IPS DF 6.9 (cell line): ENCODE results near the gene SIGLEC8.
"Not testable (repeated sequence)": the region's sequence is repeated elsewhere in the genome, so short reads cannot be mapped to it uniquely, and the experiment has no call there.

ENCODE experiments used
- DNase-seq: peaks from one replicate; pipeline ENCODE4 v3.0.0-alpha.2; 2013; ENCODE audit warnings: low read depth, low spot score
- H3K27ac ChIP-seq: one replicate; pipeline ENCODE4 v1.5.1; 2013; ENCODE audit warnings: low read length, control low read depth
- H3K27me3 ChIP-seq: 2 replicates; pipeline ENCODE4 v1.6.1; 2013; ENCODE audit warnings: mild to moderate bottlenecking, low read length; ENCODE audit not compliant: control insufficient read depth, insufficient read depth
- H3K36me3 ChIP-seq: 2 replicates; pipeline ENCODE4 v1.6.1; 2013; ENCODE audit warnings: low read length; ENCODE audit not compliant: control insufficient read depth, insufficient read depth
- H3K4me1 ChIP-seq: 2 replicates; pipeline ENCODE4 v1.6.1; 2013; ENCODE audit warnings: low read length; ENCODE audit not compliant: control insufficient read depth, insufficient read depth
- H3K4me3 ChIP-seq: 2 replicates; pipeline ENCODE4 v1.5.1; 2013; ENCODE audit warnings: mild to moderate bottlenecking, low read length
- H3K9me3 ChIP-seq: 2 replicates; pipeline ENCODE4 v1.6.1; 2013; ENCODE audit warnings: low read length, inconsistent platforms; ENCODE audit not compliant: control insufficient read depth, insufficient read depth
- WGBS: extraction: QIAGEN DNeasy Blood & Tissue Kit; methylation state at CpG from one replicate; pipeline ENCODE4 v1.1.7; 2013; ENCODE audit warnings: mixed read lengths, missing lambda C conversion rate; ENCODE audit not compliant: insufficient read length, insufficient coverage; 5-methylcytosine and 5-hydroxymethylcytosine counted together

SIGLEC8 gene

GRCh38 chr19:51473009-51473707 lies 14.9 kb upstream of the SIGLEC8 start:
- Histone ChIP-seq H3K4me3 (no peak overlapping the region), H3K9me3 (no peaks in the 10 kb centered on the region), H3K27me3 (no peaks in the 10 kb centered on the region), H3K36me3 (no peaks in the 10 kb centered on the region), H3K4me1 (no peaks in the 10 kb centered on the region), H3K27ac (no peak overlapping the region)
- DNase-seq, result peak; percentile 61
- WGBS, result no CpG with 5 or more reads among the region's 7 CpGs

DNA sequence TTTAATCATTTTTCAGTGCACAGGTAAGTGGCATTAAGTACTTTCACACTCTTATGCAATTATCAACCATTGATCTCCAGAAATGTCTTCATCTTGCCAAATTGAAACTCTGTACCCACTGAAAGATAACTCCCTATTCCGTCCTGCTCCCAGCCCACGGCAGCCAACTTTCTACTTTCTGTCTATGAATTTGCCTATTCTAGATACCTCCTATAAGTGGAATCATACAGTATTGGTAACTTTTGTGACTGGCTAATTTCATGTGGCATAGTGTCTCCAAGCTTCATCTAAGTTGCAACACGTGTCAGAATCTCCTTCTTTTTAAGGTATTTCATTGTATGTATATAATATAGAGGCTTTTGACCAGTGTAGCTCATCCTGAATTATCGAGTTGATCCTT lies 14.4 kb upstream of the SIGLEC8 start:
- Histone ChIP-seq H3K4me3 (no peak overlapping the region), H3K27me3 (no peaks in the 10 kb centered on the region), H3K36me3 (no peaks in the 10 kb centered on the region), H3K4me1 (no peaks in the 10 kb centered on the region), H3K9me3 (no peaks in the 10 kb centered on the region), H3K27ac (no peak overlapping the region)
- no peak for DNase-seq
- no CpG with 5 or more reads among the region's 4 CpGs for WGBS

DNA sequence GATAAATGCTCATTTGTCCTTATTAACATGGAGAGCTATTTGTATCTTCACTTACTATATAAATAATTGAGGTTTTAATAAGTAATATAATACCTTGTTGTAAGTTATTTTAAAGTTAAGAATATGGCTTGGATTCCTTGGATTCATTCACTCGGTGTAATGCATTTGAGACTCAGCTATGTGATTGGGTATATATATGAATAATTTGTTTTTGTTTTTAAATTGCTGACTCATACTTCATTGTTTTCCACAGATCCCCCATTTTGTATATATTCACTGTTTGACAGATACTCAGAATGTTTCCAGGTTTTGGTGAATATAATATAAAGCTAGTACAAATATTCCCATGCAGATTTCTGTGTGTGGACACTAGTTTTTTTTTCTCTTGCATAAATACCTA lies 13.3 kb upstream of the SIGLEC8 start:
- Histone ChIP-seq H3K27me3 (no peaks in the 10 kb centered on the region), H3K9me3 (no peaks in the 10 kb centered on the region), H3K4me3 (no peak overlapping the region), H3K27ac (no peak overlapping the region), H3K4me1 (no peaks in the 10 kb centered on the region), H3K36me3 (no peaks in the 10 kb centered on the region)
- no peak for DNase-seq
- WGBS, result no CpG with 5 or more reads among the region's 1 CpG

GRCh38 chr19:51470966-51471365 lies 12.7 kb upstream of the SIGLEC8 start:
- DNase-seq, result no peak
- H3K4me3 ChIP-seq, result no peak overlapping the region
- H3K9me3 ChIP-seq, result no peaks in the 10 kb centered on the region
- no peaks in the 10 kb centered on the region for H3K36me3 ChIP-seq
- no peaks in the 10 kb centered on the region for H3K4me1 ChIP-seq
- WGBS, result no CpG with 5 or more reads among the region's 9 CpGs
- H3K27me3 ChIP-seq, result no peaks in the 10 kb centered on the region
- H3K27ac ChIP-seq, result no peak overlapping the region

DNA sequence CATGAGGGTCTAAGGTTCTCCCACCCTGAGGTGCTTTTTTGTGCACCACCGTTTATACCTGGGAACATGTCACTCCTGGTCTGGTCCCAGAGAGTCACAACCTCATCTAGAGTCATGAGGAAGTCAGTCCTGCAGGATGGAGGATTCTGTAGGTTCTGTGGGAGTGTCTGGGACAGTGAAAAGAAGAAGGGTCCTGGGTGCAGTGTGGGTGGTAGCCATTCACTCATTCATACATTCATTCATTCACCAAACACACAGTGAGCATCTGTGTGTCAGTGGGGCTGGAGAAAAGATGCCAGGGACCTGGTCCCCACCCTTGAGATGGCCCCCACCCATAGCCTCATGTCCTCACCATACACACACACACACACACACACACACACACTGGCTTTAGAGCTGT lies 11.4 kb upstream of the SIGLEC8 start:
- DNase-seq, result no peak
- Histone ChIP-seq H3K27ac (no peak overlapping the region), H3K36me3 (no peaks in the 10 kb centered on the region), H3K4me1 (no peaks in the 10 kb centered on the region), H3K27me3 (no peaks in the 10 kb centered on the region), H3K9me3 (no peaks in the 10 kb centered on the region), H3K4me3 (no peak overlapping the region)
- WGBS, result no CpG with 5 or more reads among the region's 1 CpG

- H3K27me3 ChIP-seq, result no peaks in the 10 kb centered on the region
- H3K36me3 ChIP-seq, result no peaks in the 10 kb centered on the region
- no peak overlapping the region for H3K4me3 ChIP-seq
- no peak overlapping the region for H3K27ac ChIP-seq
- no peak for DNase-seq
- no CpG with 5 or more reads among the region's 4 CpGs for WGBS
- no peaks in the 10 kb centered on the region for H3K4me1 ChIP-seq
- no peaks in the 10 kb centered on the region for H3K9me3 ChIP-seq
Measured at GRCh38 chr19:51469162-51469561, 10.9 kb upstream of the SIGLEC8 start.

- Histone ChIP-seq H3K4me3 (no peak overlapping the region), H3K27ac (no peak overlapping the region), H3K9me3 (no peaks in the 10 kb centered on the region), H3K27me3 (no peaks in the 10 kb centered on the region), H3K36me3 (no peaks in the 10 kb centered on the region), H3K4me1 (no peaks in the 10 kb centered on the region)
- no CpG with 5 or more reads among the region's 2 CpGs for WGBS
- DNase-seq, result no peak
Measured at GRCh38 chr19:51468545-51468920, 10.3 kb upstream of the SIGLEC8 start.

DNA sequence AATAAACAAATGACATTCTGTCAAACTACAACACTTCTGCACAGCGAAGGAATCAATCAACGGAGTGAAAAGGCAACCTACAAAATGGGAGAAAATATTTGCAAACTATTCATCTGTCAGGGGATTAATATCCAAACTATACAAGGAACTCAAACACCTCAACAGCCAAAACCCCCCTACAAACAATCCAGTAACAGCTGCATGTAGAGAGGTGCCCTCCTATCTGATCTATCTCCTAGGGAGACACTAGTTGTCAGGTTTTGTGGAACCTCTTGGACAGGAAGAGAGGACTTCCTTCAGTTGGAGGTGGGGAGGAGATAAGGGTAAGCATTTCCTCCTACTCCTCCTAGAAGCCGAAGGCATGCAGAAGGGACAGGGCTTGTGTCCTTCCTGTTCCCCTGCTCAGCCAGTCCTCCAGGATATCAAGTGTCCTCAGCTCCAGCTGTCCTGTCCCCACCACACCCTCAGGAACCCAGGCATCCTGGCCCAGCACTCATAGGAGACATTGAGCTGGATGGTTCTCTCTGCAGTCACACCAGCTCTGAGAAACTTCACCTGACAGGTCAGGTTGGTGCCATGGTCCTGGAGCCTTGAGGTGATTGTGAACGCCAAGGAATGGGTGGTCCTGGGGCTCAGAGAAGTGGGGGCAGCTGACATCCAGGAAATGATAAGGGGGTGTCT lies 9.8 kb upstream of the SIGLEC8 start:
- Histone ChIP-seq H3K36me3 (no peaks in the 10 kb centered on the region), H3K27me3 (no peaks in the 10 kb centered on the region), H3K4me3 (no peak overlapping the region), H3K9me3 (no peaks in the 10 kb centered on the region), H3K27ac (no peak overlapping the region), H3K4me1 (no peaks in the 10 kb centered on the region)
- no CpG with 5 or more reads among the region's 4 CpGs for WGBS
- no peak for DNase-seq

DNA sequence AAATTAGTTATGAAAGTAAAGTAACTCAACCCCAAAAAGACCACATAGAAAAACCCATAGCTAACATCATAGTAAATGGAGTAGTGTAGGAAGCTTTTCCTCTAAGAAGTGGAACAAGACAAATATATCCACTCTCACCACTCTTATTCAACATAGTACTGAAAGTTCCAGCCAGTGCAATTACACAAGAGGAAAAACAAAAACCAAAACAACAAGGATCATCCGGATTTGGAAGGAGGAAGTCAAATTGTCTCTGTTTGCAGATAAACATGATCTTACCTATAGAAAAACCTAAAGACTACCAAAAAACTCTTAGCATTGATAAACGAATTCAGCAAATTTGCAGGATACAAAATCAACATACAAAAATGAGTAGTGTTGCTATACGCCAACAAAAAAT lies 8.5 kb upstream of the SIGLEC8 start:
- no CpG with 5 or more reads among the region's 3 CpGs for WGBS
- Histone ChIP-seq H3K4me3 (no peak overlapping the region), H3K9me3 (no peaks in the 10 kb centered on the region), H3K36me3 (no peaks in the 10 kb centered on the region), H3K27me3 (no peaks in the 10 kb centered on the region), H3K4me1 (no peaks in the 10 kb centered on the region), H3K27ac (no peak overlapping the region)
- DNase-seq, result no peak

GRCh38 chr19:51463976-51464581 lies 5.8 kb upstream of the SIGLEC8 start:
- H3K4me1 ChIP-seq, H3K9me3 ChIP-seq, H3K27me3 ChIP-seq, H3K4me3 ChIP-seq, H3K36me3 ChIP-seq, DNase-seq, H3K27ac ChIP-seq: not testable (repeated sequence)
- WGBS, result no CpG with 5 or more reads among the region's 33 CpGs
